ENCODE measurements around the gene INSC. TPM values are rescaled to one million over a fixed set of nuclear protein-coding genes. Genes with fewer than 3 reads are reported as not detected.

INSC gene
- total RNA-seq, 1 experiment from 2014 or later, result 0.17 TPM

- TF ChIP-seq, protein P1, sequence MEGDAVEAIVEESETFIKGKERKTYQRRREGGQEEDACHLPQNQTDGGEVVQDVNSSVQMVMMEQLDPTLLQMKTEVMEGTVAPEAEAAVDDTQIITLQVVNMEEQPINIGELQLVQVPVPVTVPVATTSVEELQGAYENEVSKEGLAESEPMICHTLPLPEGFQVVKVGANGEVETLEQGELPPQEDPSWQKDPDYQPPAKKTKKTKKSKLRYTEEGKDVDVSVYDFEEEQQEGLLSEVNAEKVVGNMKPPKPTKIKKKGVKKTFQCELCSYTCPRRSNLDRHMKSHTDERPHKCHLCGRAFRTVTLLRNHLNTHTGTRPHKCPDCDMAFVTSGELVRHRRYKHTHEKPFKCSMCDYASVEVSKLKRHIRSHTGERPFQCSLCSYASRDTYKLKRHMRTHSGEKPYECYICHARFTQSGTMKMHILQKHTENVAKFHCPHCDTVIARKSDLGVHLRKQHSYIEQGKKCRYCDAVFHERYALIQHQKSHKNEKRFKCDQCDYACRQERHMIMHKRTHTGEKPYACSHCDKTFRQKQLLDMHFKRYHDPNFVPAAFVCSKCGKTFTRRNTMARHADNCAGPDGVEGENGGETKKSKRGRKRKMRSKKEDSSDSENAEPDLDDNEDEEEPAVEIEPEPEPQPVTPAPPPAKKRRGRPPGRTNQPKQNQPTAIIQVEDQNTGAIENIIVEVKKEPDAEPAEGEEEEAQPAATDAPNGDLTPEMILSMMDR (IDR thresholded peaks at IDR 0.05 in 2 of 3, conservative IDR thresholded peaks at IDR 0.05 in 1 of 3; ENCODE audit: borderline replicate concordance in 1 of 3, insufficient read depth in 1 of 3, low read depth in 2 of 3, low read length in 2 of 3), result no peak
- TF ChIP-seq, protein P2, sequence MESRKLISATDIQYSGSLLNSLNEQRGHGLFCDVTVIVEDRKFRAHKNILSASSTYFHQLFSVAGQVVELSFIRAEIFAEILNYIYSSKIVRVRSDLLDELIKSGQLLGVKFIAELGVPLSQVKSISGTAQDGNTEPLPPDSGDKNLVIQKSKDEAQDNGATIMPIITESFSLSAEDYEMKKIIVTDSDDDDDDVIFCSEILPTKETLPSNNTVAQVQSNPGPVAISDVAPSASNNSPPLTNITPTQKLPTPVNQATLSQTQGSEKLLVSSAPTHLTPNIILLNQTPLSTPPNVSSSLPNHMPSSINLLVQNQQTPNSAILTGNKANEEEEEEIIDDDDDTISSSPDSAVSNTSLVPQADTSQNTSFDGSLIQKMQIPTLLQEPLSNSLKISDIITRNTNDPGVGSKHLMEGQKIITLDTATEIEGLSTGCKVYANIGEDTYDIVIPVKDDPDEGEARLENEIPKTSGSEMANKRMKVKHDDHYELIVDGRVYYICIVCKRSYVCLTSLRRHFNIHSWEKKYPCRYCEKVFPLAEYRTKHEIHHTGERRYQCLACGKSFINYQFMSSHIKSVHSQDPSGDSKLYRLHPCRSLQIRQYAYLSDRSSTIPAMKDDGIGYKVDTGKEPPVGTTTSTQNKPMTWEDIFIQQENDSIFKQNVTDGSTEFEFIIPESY (IDR thresholded peaks at IDR 0.05; ENCODE audit: extremely low read depth, insufficient replicate concordance, low read length), result no peak
- TF ChIP-seq SIN3A (IDR thresholded peaks at IDR 0.05; ENCODE audit: low read depth), result no peak
- no peak for TF ChIP-seq TCF7L2 (IDR thresholded peaks at IDR 0.05; ENCODE audit: borderline replicate concordance, extremely low read depth, insufficient read depth, insufficient read length)
- TF ChIP-seq FOSL1 (IDR thresholded peaks at IDR 0.05; ENCODE audit: low read depth), result no peak
- TF ChIP-seq EZH2phosphoT487 (IDR thresholded peaks at IDR 0.05; ENCODE audit: borderline replicate concordance), result no peak
- TF ChIP-seq POLR2A (IDR thresholded peaks at IDR 0.05; ENCODE audit: borderline replicate concordance, extremely low read depth, insufficient read depth, insufficient read length), result no peak
- TF ChIP-seq YY1 (IDR thresholded peaks at IDR 0.05; ENCODE audit: extremely low read depth, insufficient replicate concordance, low read depth, low read length), result no peak
- no peak for TF ChIP-seq EGR1 (IDR thresholded peaks at IDR 0.05; ENCODE audit: low read depth)
- TF ChIP-seq POLR2AphosphoS5 (IDR thresholded peaks at IDR 0.05; ENCODE audit: low read depth, low read length), result no peak
- TF ChIP-seq RAD21 (IDR thresholded peaks at IDR 0.05; ENCODE audit: low read depth), result no peak
- no peak for TF ChIP-seq ZFX (IDR thresholded peaks at IDR 0.05)
- no peak for TF ChIP-seq JUND (IDR thresholded peaks at IDR 0.05)
- TF ChIP-seq, protein P3, sequence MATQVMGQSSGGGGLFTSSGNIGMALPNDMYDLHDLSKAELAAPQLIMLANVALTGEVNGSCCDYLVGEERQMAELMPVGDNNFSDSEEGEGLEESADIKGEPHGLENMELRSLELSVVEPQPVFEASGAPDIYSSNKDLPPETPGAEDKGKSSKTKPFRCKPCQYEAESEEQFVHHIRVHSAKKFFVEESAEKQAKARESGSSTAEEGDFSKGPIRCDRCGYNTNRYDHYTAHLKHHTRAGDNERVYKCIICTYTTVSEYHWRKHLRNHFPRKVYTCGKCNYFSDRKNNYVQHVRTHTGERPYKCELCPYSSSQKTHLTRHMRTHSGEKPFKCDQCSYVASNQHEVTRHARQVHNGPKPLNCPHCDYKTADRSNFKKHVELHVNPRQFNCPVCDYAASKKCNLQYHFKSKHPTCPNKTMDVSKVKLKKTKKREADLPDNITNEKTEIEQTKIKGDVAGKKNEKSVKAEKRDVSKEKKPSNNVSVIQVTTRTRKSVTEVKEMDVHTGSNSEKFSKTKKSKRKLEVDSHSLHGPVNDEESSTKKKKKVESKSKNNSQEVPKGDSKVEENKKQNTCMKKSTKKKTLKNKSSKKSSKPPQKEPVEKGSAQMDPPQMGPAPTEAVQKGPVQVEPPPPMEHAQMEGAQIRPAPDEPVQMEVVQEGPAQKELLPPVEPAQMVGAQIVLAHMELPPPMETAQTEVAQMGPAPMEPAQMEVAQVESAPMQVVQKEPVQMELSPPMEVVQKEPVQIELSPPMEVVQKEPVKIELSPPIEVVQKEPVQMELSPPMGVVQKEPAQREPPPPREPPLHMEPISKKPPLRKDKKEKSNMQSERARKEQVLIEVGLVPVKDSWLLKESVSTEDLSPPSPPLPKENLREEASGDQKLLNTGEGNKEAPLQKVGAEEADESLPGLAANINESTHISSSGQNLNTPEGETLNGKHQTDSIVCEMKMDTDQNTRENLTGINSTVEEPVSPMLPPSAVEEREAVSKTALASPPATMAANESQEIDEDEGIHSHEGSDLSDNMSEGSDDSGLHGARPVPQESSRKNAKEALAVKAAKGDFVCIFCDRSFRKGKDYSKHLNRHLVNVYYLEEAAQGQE (IDR thresholded peaks at IDR 0.05; ENCODE audit: low read depth), result no peak
- no peak for TF ChIP-seq ELF1 (IDR thresholded peaks at IDR 0.05; ENCODE audit: borderline replicate concordance, low read depth)
- no peak for TF ChIP-seq EZH2 (IDR thresholded peaks at IDR 0.05)
- Histone ChIP-seq H3K27ac (ENCODE audit: low read depth, low read length) (no peak overlapping the region), H4K20me1 (ENCODE audit: insufficient read depth) (no peaks in the 10 kb centered on the region), H3K4me2 (ENCODE audit: low read length) (no peak overlapping the region), H2AFZ (ENCODE audit: low read depth, low read length, poor library complexity, severe bottlenecking) (no peak overlapping the region), H3K9ac (ENCODE audit: low read length) (no peak overlapping the region), H3K9me3 (ENCODE audit: control insufficient read depth in 1 of 2, insufficient read depth in 1 of 2, low read depth in 1 of 2, low read length in 2 of 2) (no peaks in the 10 kb centered on the region), H3K4me1 (ENCODE audit: control insufficient read depth in 1 of 2, insufficient read depth in 2 of 2, low read length in 2 of 2) (peaks cover 0 to 4% of the 10 kb centered on the region in 2 experiments; a peak in 1 of 4 replicates), H3K9me2 (ENCODE audit: insufficient read depth) (no peaks in the 10 kb centered on the region), H3K36me3 (ENCODE audit: control insufficient read depth in 1 of 2, insufficient read depth in 2 of 2, low read length in 2 of 2) (no peaks in the 10 kb centered on the region), H3K79me2 (ENCODE audit: insufficient read depth, low read length) (no peaks in the 10 kb centered on the region), H3K27me3 (ENCODE audit: insufficient read depth, low read length) (no peaks in the 10 kb centered on the region), H3K4me3 (replicated peaks in 1 of 2; ENCODE audit: low read depth in 1 of 2, low read length in 2 of 2) (no peak overlapping the region)
- intact Hi-C loops (cut with micrococcal nuclease), result no loop called here
- no TSS peak for BruUV-seq (replicated peaks)
- ATAC-seq (no peak), DNase-seq (ENCODE audit: low read depth, low spot score) (no peak)
- ChIA-PET CTCF (no interaction called here), POLR2A (no interaction called here), RAD21 (ENCODE audit: low non-redundant PET in 1 of 2, low total read pairs in 2 of 2, uncharacterized antibody in 2 of 2, unreplicated experiment in 2 of 2) (no interaction called here)
These were observed 48.4 kb downstream of the INSC start for GRCh38 chr11:15163136-15163535.

Measured in HCT116 (cell line).